SK-N-SH (cell line): ENCODE measurements around the gene PLK2.

ENCODE experiments used
- GATA2 ChIP-seq: sonication (generic); formaldehyde crosslinking; IDR thresholded peaks from 2 replicates; pipeline ENCODE4 v1.5.0; 2020; ENCODE audit warnings: mild to moderate bottlenecking, missing genetic modification reagents
- MEF2A ChIP-seq: IDR thresholded peaks from 2 replicates; pipeline ENCODE4 v1.4.0; 2012; ENCODE audit warnings: low read depth, borderline replicate concordance
- RAD21 ChIP-seq: IDR thresholded peaks from 2 replicates; pipeline ENCODE4 v1.6.1; 2012; ENCODE audit warnings: mild to moderate bottlenecking, low read length
- RFX5 ChIP-seq: IDR thresholded peaks from 2 replicates; pipeline ENCODE4 v1.6.1; 2012; ENCODE audit warnings: mild to moderate bottlenecking, improper control_type of control experiment, low read length
- TF ChIP-seq, protein P1 (sequence below): IDR thresholded peaks from 2 replicates; pipeline ENCODE4 v1.6.1; 2012; ENCODE audit warnings: mild to moderate bottlenecking, low read depth, low read length, moderate library complexity
- TF ChIP-seq, protein P2 (sequence below): fragments of 200-600 bp; sonication (generic); IDR thresholded peaks from 2 replicates; pipeline ENCODE4 v1.6.1; 2017; ENCODE audit warnings: antibody characterized with exemption, mild to moderate bottlenecking, moderate library complexity
- TF ChIP-seq, protein P3 (sequence below): IDR thresholded peaks from 2 replicates; pipeline ENCODE4 v1.4.0; 2012; ENCODE audit warnings: low read depth

DNA sequence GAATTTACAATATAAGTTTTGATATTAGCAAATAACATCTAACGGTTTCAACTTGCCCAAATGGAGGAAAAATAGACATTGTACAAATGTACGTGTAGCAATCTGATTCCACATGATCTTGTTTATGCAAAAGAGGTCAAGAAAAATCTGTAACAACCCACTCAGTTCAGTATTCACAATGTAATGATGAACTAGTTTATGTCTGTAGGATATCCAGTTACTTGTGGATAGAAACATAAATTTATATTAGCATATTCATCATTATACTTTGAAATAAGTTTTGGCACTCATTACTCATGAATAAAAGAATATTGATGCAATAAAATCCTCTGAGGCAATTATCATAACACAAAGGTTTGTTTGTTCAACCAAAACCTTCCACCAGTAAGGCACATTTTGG is 28.1 kb downstream of the PLK2 start:
- TF ChIP-seq, protein P1, sequence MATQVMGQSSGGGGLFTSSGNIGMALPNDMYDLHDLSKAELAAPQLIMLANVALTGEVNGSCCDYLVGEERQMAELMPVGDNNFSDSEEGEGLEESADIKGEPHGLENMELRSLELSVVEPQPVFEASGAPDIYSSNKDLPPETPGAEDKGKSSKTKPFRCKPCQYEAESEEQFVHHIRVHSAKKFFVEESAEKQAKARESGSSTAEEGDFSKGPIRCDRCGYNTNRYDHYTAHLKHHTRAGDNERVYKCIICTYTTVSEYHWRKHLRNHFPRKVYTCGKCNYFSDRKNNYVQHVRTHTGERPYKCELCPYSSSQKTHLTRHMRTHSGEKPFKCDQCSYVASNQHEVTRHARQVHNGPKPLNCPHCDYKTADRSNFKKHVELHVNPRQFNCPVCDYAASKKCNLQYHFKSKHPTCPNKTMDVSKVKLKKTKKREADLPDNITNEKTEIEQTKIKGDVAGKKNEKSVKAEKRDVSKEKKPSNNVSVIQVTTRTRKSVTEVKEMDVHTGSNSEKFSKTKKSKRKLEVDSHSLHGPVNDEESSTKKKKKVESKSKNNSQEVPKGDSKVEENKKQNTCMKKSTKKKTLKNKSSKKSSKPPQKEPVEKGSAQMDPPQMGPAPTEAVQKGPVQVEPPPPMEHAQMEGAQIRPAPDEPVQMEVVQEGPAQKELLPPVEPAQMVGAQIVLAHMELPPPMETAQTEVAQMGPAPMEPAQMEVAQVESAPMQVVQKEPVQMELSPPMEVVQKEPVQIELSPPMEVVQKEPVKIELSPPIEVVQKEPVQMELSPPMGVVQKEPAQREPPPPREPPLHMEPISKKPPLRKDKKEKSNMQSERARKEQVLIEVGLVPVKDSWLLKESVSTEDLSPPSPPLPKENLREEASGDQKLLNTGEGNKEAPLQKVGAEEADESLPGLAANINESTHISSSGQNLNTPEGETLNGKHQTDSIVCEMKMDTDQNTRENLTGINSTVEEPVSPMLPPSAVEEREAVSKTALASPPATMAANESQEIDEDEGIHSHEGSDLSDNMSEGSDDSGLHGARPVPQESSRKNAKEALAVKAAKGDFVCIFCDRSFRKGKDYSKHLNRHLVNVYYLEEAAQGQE: no peak
- TF ChIP-seq RAD21 (no peak), RFX5 (no peak), MEF2A (no peak), GATA2 (no peak)
- TF ChIP-seq, protein P2, sequence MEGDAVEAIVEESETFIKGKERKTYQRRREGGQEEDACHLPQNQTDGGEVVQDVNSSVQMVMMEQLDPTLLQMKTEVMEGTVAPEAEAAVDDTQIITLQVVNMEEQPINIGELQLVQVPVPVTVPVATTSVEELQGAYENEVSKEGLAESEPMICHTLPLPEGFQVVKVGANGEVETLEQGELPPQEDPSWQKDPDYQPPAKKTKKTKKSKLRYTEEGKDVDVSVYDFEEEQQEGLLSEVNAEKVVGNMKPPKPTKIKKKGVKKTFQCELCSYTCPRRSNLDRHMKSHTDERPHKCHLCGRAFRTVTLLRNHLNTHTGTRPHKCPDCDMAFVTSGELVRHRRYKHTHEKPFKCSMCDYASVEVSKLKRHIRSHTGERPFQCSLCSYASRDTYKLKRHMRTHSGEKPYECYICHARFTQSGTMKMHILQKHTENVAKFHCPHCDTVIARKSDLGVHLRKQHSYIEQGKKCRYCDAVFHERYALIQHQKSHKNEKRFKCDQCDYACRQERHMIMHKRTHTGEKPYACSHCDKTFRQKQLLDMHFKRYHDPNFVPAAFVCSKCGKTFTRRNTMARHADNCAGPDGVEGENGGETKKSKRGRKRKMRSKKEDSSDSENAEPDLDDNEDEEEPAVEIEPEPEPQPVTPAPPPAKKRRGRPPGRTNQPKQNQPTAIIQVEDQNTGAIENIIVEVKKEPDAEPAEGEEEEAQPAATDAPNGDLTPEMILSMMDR: no peak
- TF ChIP-seq, protein P3, sequence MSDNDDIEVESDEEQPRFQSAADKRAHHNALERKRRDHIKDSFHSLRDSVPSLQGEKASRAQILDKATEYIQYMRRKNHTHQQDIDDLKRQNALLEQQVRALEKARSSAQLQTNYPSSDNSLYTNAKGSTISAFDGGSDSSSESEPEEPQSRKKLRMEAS: no peak
